GM23248 (cell line): ENCODE data around the gene MBP. TPM values are rescaled to one million over a fixed set of nuclear protein-coding genes. Genes with fewer than 3 reads are reported as not detected.

ENCODE experiments used
- DNase-seq: peaks from one replicate; pipeline ENCODE4 v3.0.0-alpha.2; 2015
- H2AFZ ChIP-seq: fragments of 200-600 bp; sonication (generic); 2 replicates; pipeline ENCODE4 v1.6.1; 2016; ENCODE audit warnings: antibody characterized with exemption
- H3F3A ChIP-seq: fragments of 200-600 bp; sonication (generic); 2 replicates; pipeline ENCODE4 v1.6.1; 2016; ENCODE audit warnings: mild to moderate bottlenecking, antibody characterized with exemption, mixed run types; ENCODE audit not compliant: insufficient read depth
- H3K27ac ChIP-seq: fragments of 200-600 bp; sonication (generic); 2 replicates; pipeline ENCODE4 v1.5.1; 2016; ENCODE audit warnings: mild to moderate bottlenecking
- H3K27me3 ChIP-seq: fragments of 200-600 bp; sonication (generic); replicated peaks from 2 replicates; pipeline ENCODE4 v1.6.1; 2016; ENCODE audit warnings: mild to moderate bottlenecking; ENCODE audit not compliant: insufficient read depth
- H3K36me3 ChIP-seq: fragments of 200-600 bp; sonication (generic); 2 replicates; pipeline ENCODE4 v1.6.1; 2016; ENCODE audit warnings: low read depth, mild to moderate bottlenecking
- H3K4me1 ChIP-seq: fragments of 200-600 bp; sonication (generic); 2 replicates; pipeline ENCODE4 v1.6.1; 2016; ENCODE audit warnings: mild to moderate bottlenecking; ENCODE audit not compliant: insufficient read depth
- H3K4me2 ChIP-seq: fragments of 200-600 bp; sonication (generic); one replicate; pipeline ENCODE4 v1.6.1; 2016; ENCODE audit warnings: mild to moderate bottlenecking; ENCODE audit not compliant: unreplicated experiment
- H3K4me3 ChIP-seq: fragments of 200-600 bp; sonication (generic); 2 replicates; pipeline ENCODE4 v1.5.1; 2016; ENCODE audit warnings: mild to moderate bottlenecking
- H3K79me2 ChIP-seq: fragments of 200-600 bp; sonication (generic); 2 replicates; pipeline ENCODE4 v1.6.1; 2016; ENCODE audit warnings: mild to moderate bottlenecking; ENCODE audit not compliant: insufficient read depth
- H3K9ac ChIP-seq: fragments of 200-600 bp; sonication (generic); 2 replicates; pipeline ENCODE4 v1.6.1; 2016; ENCODE audit warnings: mild to moderate bottlenecking
- H3K9me2 ChIP-seq: fragments of 200-600 bp; sonication (generic); 2 replicates; pipeline ENCODE4 v1.6.1; 2016; ENCODE audit warnings: mixed run types, mild to moderate bottlenecking, moderate library complexity; ENCODE audit not compliant: insufficient read depth
- H3K9me3 ChIP-seq: fragments of 200-600 bp; sonication (generic); one replicate; pipeline ENCODE4 v1.6.1; 2017; ENCODE audit warnings: low read depth
- H4K20me1 ChIP-seq: fragments of 200-600 bp; sonication (generic); 2 replicates; pipeline ENCODE4 v1.6.0; 2016; ENCODE audit not compliant: insufficient read depth
- EZH2 ChIP-seq: fragments of 200-600 bp; sonication (generic); IDR thresholded peaks from 2 replicates; pipeline ENCODE4 v1.6.1; 2018; ENCODE audit warnings: antibody characterized with exemption, mild to moderate bottlenecking; ENCODE audit not compliant: insufficient read depth, poor library complexity, severe bottlenecking
- EZH2phosphoT487 ChIP-seq: fragments of 200-600 bp; sonication (generic); IDR thresholded peaks from 2 replicates; pipeline ENCODE4 v1.6.1; 2018; ENCODE audit warnings: antibody characterized with exemption, moderate library complexity, mild to moderate bottlenecking, low read depth; ENCODE audit not compliant: insufficient read depth
- WGBS, 2 experiments: methylation state at CpG; one replicate each; pipeline ENCODE4 v1.1.6; 2015 to 2017; ENCODE audit warnings: low lambda C conversion rate in 2 of 2, low coverage in 1 of 2; ENCODE audit errors: missing lambda C conversion rate in 2 of 2; 5-methylcytosine and 5-hydroxymethylcytosine counted together
- in situ Hi-C: fragments of 300-500 bp; cut with MboI; formaldehyde crosslinking; loops from 2 replicates; pipeline ENCODE4 v1.15.0; 2020
- polyA plus RNA-seq: library from polyadenylated mRNA; unstranded; fragments of >200 nt; fragmentation: Nextera tagmentation; extraction: Ambion mirVana; gene quantifications from 2 replicates; pipeline ENCODE4 v1.2.1, GENCODE V29; 2016
- total RNA-seq: library from RNA; depleted of rRNA; stranded (reverse); fragments of >200 nt; shearing (Covaris generic); gene quantifications from 2 replicates; pipeline ENCODE4 v1.2.3, GENCODE V29; 2014

MBP gene
- total and polyA plus RNA-seq, 2 experiments from 2014 or later, result 2.2 to 2.9 TPM

GRCh38 chr18:77057006-77057395 lies 75.6 kb downstream of the MBP start:
- no peak overlapping the region for H3K27ac ChIP-seq

DNA sequence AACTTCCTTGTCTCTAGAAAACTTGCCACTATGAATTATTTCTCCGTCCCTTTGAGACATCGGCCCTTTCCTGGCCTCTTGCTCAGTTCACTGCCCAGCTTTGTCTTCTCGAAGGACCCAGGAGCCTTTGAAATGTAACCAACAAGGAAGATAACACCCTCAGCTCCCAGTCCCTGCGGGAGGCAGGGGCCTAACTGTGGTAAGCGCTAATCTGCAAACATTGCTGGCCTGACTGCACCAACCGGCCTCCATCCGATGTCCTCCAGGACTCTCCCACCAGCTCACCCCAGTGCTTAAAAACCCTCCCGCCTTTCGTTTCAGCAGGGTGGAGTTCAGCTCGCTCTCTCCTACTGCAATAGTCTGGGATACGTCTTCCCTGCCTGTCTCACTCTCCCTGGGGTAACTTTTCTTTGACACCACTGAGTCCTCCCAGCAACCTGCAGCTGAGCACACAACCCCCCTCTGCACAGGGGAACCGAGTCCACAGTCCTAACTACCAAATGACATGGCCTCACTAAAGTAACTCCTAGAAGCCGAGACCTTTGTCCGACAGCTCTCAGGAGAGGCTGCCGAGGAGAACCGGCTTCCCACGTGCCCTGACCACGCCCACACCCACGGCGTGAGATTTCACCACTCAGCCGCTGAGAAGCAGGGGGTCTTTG lies 76.1 kb downstream of the MBP start:
- Histone ChIP-seq H3K4me2 (peak overlapping the region; percentile 19), H2AFZ (peak overlapping the region; percentile 67), H3K9ac (no peak overlapping the region), H3F3A (no peaks in the 10 kb centered on the region), H3K4me3 (no peak overlapping the region), H3K79me2 (no peaks in the 10 kb centered on the region), H3K9me2 (no peaks in the 10 kb centered on the region), H3K9me3 (no peaks in the 10 kb centered on the region), H4K20me1 (no peaks in the 10 kb centered on the region), H3K36me3 (no peaks in the 10 kb centered on the region), H3K4me1 (peaks cover 17% of the 10 kb centered on the region), H3K27ac (no peak overlapping the region), H3K27me3 (no peaks in the 10 kb centered on the region)
- DNase-seq, result peak; percentile 25
- no peak for TF ChIP-seq EZH2phosphoT487
- TF ChIP-seq EZH2, result no peak
- WGBS, 2 experiments, result 31 to 32% methylated on average over 21 of the region's 21 CpGs
- in situ Hi-C loops, result loop anchor here (25.0 kb wide), 1 partner anchor 156 kb away; no protein-coding TSS in a partner anchor

More at GRCh38 chr18:77057006-77057395, 75.6 kb downstream of the MBP start:
- in situ Hi-C loops, result loop anchor here (25.0 kb wide), 1 partner anchor 155 kb away; no protein-coding TSS in a partner anchor
- TF ChIP-seq EZH2 (no peak), EZH2phosphoT487 (no peak)
- Histone ChIP-seq H4K20me1 (no peaks in the 10 kb centered on the region), H3K4me3 (no peak overlapping the region), H2AFZ (peak overlapping the region; percentile 67), H3K4me2 (peak overlapping the region; percentile 19), H3K36me3 (no peaks in the 10 kb centered on the region), H3K27me3 (no peaks in the 10 kb centered on the region), H3K9me3 (no peaks in the 10 kb centered on the region), H3F3A (no peaks in the 10 kb centered on the region), H3K9ac (no peak overlapping the region), H3K79me2 (no peaks in the 10 kb centered on the region), H3K4me1 (peaks cover 17% of the 10 kb centered on the region), H3K9me2 (no peaks in the 10 kb centered on the region)
- WGBS, 2 experiments, result 21 to 22% methylated on average over 5 of the region's 5 CpGs
- peak; percentile 28 for DNase-seq

DNA sequence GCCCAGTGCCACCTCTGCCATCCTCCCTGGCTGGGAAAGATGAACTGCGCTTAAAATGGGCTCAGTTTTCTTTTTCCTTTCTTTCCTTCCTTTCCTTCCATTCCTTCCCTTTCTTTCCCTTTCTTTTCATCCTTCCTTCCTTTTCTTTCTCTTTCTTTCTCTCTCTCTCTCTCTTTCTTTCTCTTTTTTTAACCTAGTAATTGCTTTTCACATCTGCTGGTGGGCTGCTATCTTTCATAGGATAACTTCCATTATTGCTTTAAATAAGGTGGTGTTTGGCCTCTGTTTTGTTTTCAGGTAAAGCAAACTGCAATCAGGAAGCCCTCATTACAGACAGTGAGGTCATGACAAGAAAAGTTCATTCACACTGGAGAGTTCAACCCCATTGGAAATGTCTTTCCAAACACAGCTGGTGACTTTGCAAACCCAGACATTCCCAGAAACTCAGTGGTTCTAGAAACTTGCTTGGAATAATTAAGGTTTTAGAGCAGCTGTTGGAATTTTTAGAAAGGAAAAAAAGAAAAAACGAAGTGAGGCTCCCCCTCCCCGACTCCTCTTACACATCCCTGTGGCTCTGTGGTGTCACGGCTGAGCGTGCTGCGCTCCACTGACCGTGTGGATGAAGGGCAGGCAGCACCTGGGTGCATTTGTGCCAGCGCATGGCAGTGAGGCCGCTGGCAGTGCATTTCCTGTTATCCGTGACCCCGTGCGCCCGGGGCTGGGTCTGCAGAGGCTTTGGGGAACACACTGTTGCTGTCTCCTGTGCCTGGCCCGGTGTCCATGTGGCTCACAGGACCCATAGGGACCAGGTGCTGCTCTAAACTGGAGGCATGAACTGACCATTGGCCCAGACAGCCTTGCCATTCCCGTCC lies 76.9 kb downstream of the MBP start:
- H3K27ac ChIP-seq, result no peak overlapping the region
- WGBS, 2 experiments, result 75 to 79% methylated on average over 10 to 15 of the region's 15 CpGs
- H3K27me3 ChIP-seq, result no peaks in the 10 kb centered on the region

DNA sequence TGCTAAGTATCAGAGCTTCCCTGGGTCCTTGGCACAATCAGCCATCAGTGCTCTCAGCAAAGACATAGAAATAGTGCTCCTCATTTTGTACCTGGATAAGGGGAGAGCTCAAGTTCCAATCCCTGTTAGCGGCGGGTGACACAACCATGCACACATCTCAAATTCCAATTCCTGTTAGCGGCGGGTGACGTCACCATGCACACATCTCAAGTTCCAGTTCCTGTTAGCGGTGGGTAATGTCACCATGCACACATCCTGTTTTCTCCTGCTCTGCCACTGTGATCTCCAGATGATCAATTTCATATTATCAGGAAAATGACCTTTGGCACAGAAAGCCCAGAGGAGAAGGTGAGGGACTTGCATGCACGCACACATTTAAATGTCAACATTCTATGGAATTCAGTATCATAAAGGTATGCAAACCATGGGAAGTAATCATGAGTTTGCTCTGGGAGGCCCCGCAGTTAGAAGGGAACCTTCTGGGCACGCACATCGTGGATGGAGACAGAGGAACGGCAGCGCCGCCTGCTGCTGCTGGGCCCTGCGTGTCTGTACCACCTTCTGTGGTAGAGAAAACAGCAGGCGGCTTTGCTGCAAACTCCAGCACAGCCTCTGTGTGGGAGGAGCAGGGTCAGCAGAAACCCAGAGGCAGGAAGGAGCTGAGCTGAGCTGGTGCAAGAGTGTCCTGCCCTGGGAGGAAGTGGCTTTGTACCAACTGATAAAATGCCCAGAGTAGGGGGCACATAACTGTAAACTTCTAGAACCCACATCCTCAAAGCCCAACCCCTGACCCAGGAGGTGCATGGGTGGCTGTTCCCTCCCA lies 77.8 kb downstream of the MBP start:
- peak; percentile 88 for DNase-seq
- in situ Hi-C loops, result loop anchor here (25.0 kb wide), 1 partner anchor 157 kb away; no protein-coding TSS in a partner anchor
- TF ChIP-seq EZH2, result no peak
- TF ChIP-seq EZH2phosphoT487, result no peak
- Histone ChIP-seq H3K4me1 (peaks cover 17% of the 10 kb centered on the region), H3K9me3 (no peaks in the 10 kb centered on the region), H3K4me2 (peak overlapping the region; percentile 30), H3K79me2 (no peaks in the 10 kb centered on the region), H3K27me3 (no peaks in the 10 kb centered on the region), H2AFZ (0 out of 2 replicates have a peak overlapping the region, but pooled peaks have one; percentile 48), H3F3A (no peaks in the 10 kb centered on the region), H3K27ac (peak overlapping the region; percentile 46; the same call in 1 of the 2 replicates), H4K20me1 (no peaks in the 10 kb centered on the region), H3K9me2 (no peaks in the 10 kb centered on the region), H3K4me3 (no peak overlapping the region), H3K36me3 (no peaks in the 10 kb centered on the region), H3K9ac (no peak overlapping the region)
- 36 to 45% methylated on average over 15 of the region's 15 CpGs for WGBS, 2 experiments

More for the DNA sequence above, 76.9 kb downstream of the MBP start:
- TF ChIP-seq EZH2phosphoT487, result no peak
- TF ChIP-seq EZH2, result no peak
- H3K9me2 ChIP-seq, result no peaks in the 10 kb centered on the region
- no peaks in the 10 kb centered on the region for H4K20me1 ChIP-seq
- peaks cover 17% of the 10 kb centered on the region for H3K4me1 ChIP-seq
- no peaks in the 10 kb centered on the region for H3K9me3 ChIP-seq
- H3F3A ChIP-seq, result no peaks in the 10 kb centered on the region
- no peak overlapping the region for H3K4me2 ChIP-seq
- H3K36me3 ChIP-seq, result no peaks in the 10 kb centered on the region
- in situ Hi-C loops, result loop anchor here (25.0 kb wide), 1 partner anchor 157 kb away; no protein-coding TSS in a partner anchor
- H3K9ac ChIP-seq, result no peak overlapping the region
- no peaks in the 10 kb centered on the region for H3K79me2 ChIP-seq
- H3K4me3 ChIP-seq, result no peak overlapping the region
- DNase-seq, result no peak
- 0 out of 2 replicates have a peak overlapping the region, but pooled peaks have one; percentile 48 for H2AFZ ChIP-seq
